GM12878 (cell line): ENCODE results near the gene FAM210A. TPM values are rescaled to one million over a fixed set of nuclear protein-coding genes. Genes with fewer than 3 reads are reported as not detected.

ENCODE experiments used
- ASH2L ChIP-seq: fragments of 300-600, 200-600 bp; sonication (generic); IDR thresholded peaks from 2 replicates; pipeline ENCODE4 v1.6.1; 2017; ENCODE audit warnings: low read depth, mild to moderate bottlenecking, borderline replicate concordance
- CBFB ChIP-seq: IDR thresholded peaks from 2 replicates; pipeline ENCODE4 v1.6.1; 2016; ENCODE audit warnings: antibody characterized with exemption, low read depth
- EP300 ChIP-seq, 2 experiments: fragments of 150-350 bp in 1 of 2; IDR thresholded peaks; 2 replicates each; pipeline ENCODE4 v1.6.1; 2011 to 2012; ENCODE audit warnings: low read depth in 2 of 2, low read length in 2 of 2, borderline replicate concordance in 1 of 2, improper control_type of control experiment in 1 of 2, inconsistent platforms in 1 of 2; ENCODE audit not compliant: control insufficient read depth in 1 of 2
- ETV6 ChIP-seq, 2 experiments: fragments of 450-650 bp in 1 of 2; IDR thresholded peaks in 1 of 2; conservative IDR thresholded peaks in 1 of 2; 2 replicates each; pipeline ENCODE4 v1.6.1; 2014; ENCODE audit warnings: antibody characterized with exemption in 1 of 2, borderline replicate concordance in 1 of 2, low read depth in 1 of 2, mild to moderate bottlenecking in 1 of 2, moderate library complexity in 1 of 2
- GABPA ChIP-seq: IDR thresholded peaks from 2 replicates; pipeline ENCODE4 v1.6.1; 2014; ENCODE audit warnings: antibody characterized with exemption, low read depth, mild to moderate bottlenecking, inconsistent platforms
- GATAD2B ChIP-seq: fragments of 450-650 bp; conservative IDR thresholded peaks from 2 replicates; pipeline ENCODE4 v1.6.1; 2017; ENCODE audit warnings: low read depth, mild to moderate bottlenecking, moderate library complexity
- HCFC1 ChIP-seq: fragments of 150-350 bp; IDR thresholded peaks from 2 replicates; pipeline ENCODE4 v1.6.1; 2014; ENCODE audit warnings: low read length
- HDGF ChIP-seq: fragments of 450-650 bp; IDR thresholded peaks from 2 replicates; pipeline ENCODE4 v1.6.1; 2016; ENCODE audit warnings: antibody characterized with exemption
- IKZF2 ChIP-seq, 2 experiments: fragments of 450-650 bp; IDR thresholded peaks; 2 replicates each; pipeline ENCODE4 v1.6.1; 2017; ENCODE audit warnings: mild to moderate bottlenecking in 2 of 2, moderate library complexity in 2 of 2
- IRF5 ChIP-seq: fragments of 450-650 bp; IDR thresholded peaks from 2 replicates; pipeline ENCODE4 v1.6.1; 2017; ENCODE audit warnings: borderline replicate concordance
- KDM1A ChIP-seq: fragments of 200-600 bp; sonication (generic); IDR thresholded peaks from 2 replicates; pipeline ENCODE4 v1.6.1; 2016; ENCODE audit warnings: borderline replicate concordance
- NKRF ChIP-seq: fragments of 450-650 bp; conservative IDR thresholded peaks from 2 replicates; pipeline ENCODE4 v1.6.1; 2017; ENCODE audit warnings: mild to moderate bottlenecking, moderate library complexity
- NR2C1 ChIP-seq: fragments of 450-650 bp; IDR thresholded peaks from 2 replicates; pipeline ENCODE4 v1.6.1; 2017; ENCODE audit warnings: antibody characterized with exemption, mild to moderate bottlenecking, moderate library complexity
- PAX5 ChIP-seq: IDR thresholded peaks from 2 replicates; pipeline ENCODE4 v1.6.1; 2011; ENCODE audit warnings: low read depth, low read length, borderline replicate concordance
- POLR2A ChIP-seq: IDR thresholded peaks from 2 replicates; pipeline ENCODE4 v1.6.1; 2011; ENCODE audit warnings: low read depth, mild to moderate bottlenecking, low read length
- RAD21 ChIP-seq: IDR thresholded peaks from 2 replicates; pipeline ENCODE4 v1.6.1; 2011; ENCODE audit warnings: mild to moderate bottlenecking, low read depth, low read length, moderate library complexity; ENCODE audit not compliant: insufficient read depth
- RAD51 ChIP-seq: fragments of 450-650 bp; IDR thresholded peaks from 2 replicates; pipeline ENCODE4 v1.6.1; 2016; ENCODE audit warnings: moderate library complexity, mild to moderate bottlenecking, inconsistent platforms
- RFX5 ChIP-seq: IDR thresholded peaks from 2 replicates; pipeline ENCODE4 v1.6.1; 2011; ENCODE audit warnings: low read depth, low read length, improper control_type of control experiment
- SMARCA5 ChIP-seq: fragments of 450-650 bp; IDR thresholded peaks from 2 replicates; pipeline ENCODE4 v1.6.1; 2017; ENCODE audit warnings: mild to moderate bottlenecking
- SMC3 ChIP-seq: IDR thresholded peaks from 2 replicates; pipeline ENCODE4 v1.6.1; 2011; ENCODE audit warnings: low read length, improper control_type of control experiment, borderline replicate concordance
- STAT3 ChIP-seq: IDR thresholded peaks from 2 replicates; pipeline ENCODE4 v1.6.1; 2011; ENCODE audit warnings: low read depth, low read length, improper control_type of control experiment
- SUZ12 ChIP-seq: fragments of 200-600 bp; sonication (generic); IDR thresholded peaks from one replicate; pipeline ENCODE4 v1.6.1; 2018; ENCODE audit warnings: antibody characterized with exemption, mild to moderate bottlenecking; ENCODE audit not compliant: unreplicated experiment
- TAF1 ChIP-seq: IDR thresholded peaks from 2 replicates; pipeline ENCODE4 v1.6.1; 2011; ENCODE audit warnings: mild to moderate bottlenecking, low read depth, low read length, borderline replicate concordance
- TCF12 ChIP-seq: IDR thresholded peaks from 2 replicates; pipeline ENCODE4 v1.6.1; 2011; ENCODE audit warnings: low read depth, mild to moderate bottlenecking, low read length
- YY1 ChIP-seq: IDR thresholded peaks from 2 replicates; pipeline ENCODE4 v1.6.1; 2011; ENCODE audit warnings: low read depth, mild to moderate bottlenecking, low read length
- ZBED1 ChIP-seq: IDR thresholded peaks from 2 replicates; pipeline ENCODE4 v1.6.1; 2016; ENCODE audit warnings: borderline replicate concordance
- ZNF622 ChIP-seq: fragments of 450-650 bp; IDR thresholded peaks from 2 replicates; pipeline ENCODE4 v1.6.1; 2017; ENCODE audit warnings: mild to moderate bottlenecking, inconsistent platforms
- polyA plus RNA-seq, 11 experiments: library from polyadenylated mRNA; depleted of rRNA in 4 of 11; unstranded in 6 of 11; stranded (reverse) in 5 of 11; fragments of >200 nt; fragmentation: Nextera tagmentation in 4 of 11; fragmentation: Illumina TruSeq in 1 of 11; extraction: Ambion mirVana in 4 of 11; extraction: Trizol in 1 of 11; gene quantifications; 1 replicate in 1 of 11; 2 replicates in 10 of 11; pipeline versions ENCODE4 v1.2.1 to v1.2.3, GENCODE V29; 2011 to 2016; ENCODE audit warnings: inconsistent platforms in 2 of 11, missing spikeins in 2 of 11, low read depth in 1 of 11
- total RNA-seq, 4 experiments: library from RNA; depleted of rRNA in 3 of 4; stranded (reverse); fragments of >200 nt in 3 of 4; fragmentation: Illumina TruSeq in 1 of 4; extraction: Trizol in 1 of 4; gene quantifications; 2 replicates each; pipeline versions ENCODE4 v1.2.1 to v1.2.3, GENCODE V29; 2013 to 2021
- TF ChIP-seq, protein P1 (sequence below): fragments of 450-650 bp; IDR thresholded peaks from 2 replicates; pipeline ENCODE4 v1.6.1; 2014; ENCODE audit warnings: mild to moderate bottlenecking

The FAM210A gene
- total and polyA plus RNA-seq, 10 of the 15 experiments (the other 5 are each of a cell fraction or from before 2014, with no cell fraction given) = 10.3 to 56.3 (median 17.7) TPM

DNA sequence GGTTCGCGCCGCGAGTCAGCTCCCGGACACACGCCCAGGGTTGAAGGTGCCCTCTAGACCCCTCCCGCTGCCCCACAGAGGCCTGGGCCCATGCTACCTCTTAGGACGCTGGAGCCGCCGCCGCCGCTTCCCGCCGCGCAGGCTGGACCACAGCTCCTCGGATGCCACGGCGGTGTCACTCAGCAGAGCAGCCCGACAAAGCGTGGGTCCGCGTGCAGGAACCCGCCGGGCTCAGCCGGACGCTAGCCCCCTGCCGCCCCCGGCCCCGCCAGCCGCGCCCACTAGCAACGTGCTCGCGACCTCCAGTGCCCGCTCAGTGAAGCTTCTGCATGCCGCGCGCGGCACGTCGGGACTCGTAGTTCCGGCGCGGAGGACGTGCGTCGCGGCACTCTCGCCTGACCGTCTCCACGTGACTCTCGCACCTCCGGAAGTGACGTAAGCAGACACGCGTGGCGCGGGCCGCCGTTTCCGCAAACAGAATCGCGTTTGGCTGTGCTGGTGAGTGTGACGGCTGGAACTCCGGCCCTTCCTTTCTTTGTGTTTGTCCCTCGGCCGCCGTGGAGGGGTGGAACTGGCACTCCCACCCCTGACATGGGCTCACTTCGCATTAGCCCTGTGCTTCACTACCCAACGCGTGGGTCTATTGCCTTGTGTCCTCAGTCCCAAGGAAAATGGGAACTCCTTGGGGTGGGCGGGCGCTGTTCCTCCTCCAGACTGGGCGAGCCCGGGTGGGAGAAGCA lies at the start of gene FAM210A, which contains the start of gene RNMT (continued):
- TF ChIP-seq SUZ12 (no peak), GATAD2B (peak; percentile 90), ASH2L (peak; percentile 92; the same call in 1 of the 2 replicates), RAD21 (no peak), TCF12 (no peak), ZNF622 (no peak), SMARCA5 (peak; percentile 41; the same call in 1 of the 2 replicates), IRF5 (no peak), KDM1A (no peak), ZBED1 (no peak), ETV6 (conservative IDR thresholded peaks at IDR 0.05 in 1 of 2, IDR thresholded peaks at IDR 0.05 in 1 of 2; ENCODE audit: borderline replicate concordance in 1 of 2, low read depth in 1 of 2) (0 out of 4 replicates have a peak, but pooled peaks of 1 of the 2 experiments have one; percentile 20), EP300 (IDR thresholded peaks at IDR 0.05; ENCODE audit: borderline replicate concordance in 1 of 2, control insufficient read depth in 1 of 2, low read depth in 2 of 2, low read length in 2 of 2) (peak; percentile 43; a peak in 2 of 4 replicates), IKZF2 (IDR thresholded peaks at IDR 0.05) (0 out of 4 replicates have a peak, but pooled peaks of 1 of the 2 experiments have one; percentile 18), SMC3 (peak; percentile 6; the same call in 1 of the 2 replicates), RFX5 (peak; percentile 41; the same call in 1 of the 2 replicates), NKRF (peak; percentile 97), NR2C1 (peak; percentile 78), HCFC1 (peak; percentile 93), HDGF (no peak), CBFB (no peak), STAT3 (no peak), YY1 (0 out of 2 replicates have a peak, but pooled peaks have one; percentile 48), RAD51 (peak; percentile 96), POLR2A (peak; percentile 89), TAF1 (peak; percentile 73), PAX5 (peak; percentile 79; the same call in 1 of the 2 replicates), GABPA (peak; percentile 93)
- TF ChIP-seq, protein P1, sequence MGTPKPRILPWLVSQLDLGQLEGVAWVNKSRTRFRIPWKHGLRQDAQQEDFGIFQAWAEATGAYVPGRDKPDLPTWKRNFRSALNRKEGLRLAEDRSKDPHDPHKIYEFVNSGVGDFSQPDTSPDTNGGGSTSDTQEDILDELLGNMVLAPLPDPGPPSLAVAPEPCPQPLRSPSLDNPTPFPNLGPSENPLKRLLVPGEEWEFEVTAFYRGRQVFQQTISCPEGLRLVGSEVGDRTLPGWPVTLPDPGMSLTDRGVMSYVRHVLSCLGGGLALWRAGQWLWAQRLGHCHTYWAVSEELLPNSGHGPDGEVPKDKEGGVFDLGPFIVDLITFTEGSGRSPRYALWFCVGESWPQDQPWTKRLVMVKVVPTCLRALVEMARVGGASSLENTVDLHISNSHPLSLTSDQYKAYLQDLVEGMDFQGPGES = peak; percentile 62; the same call in 1 of the 2 replicates
